CD4-positive, alpha-beta T cell (primary cell): Measurements from ENCODE around the gene SPANXA2. TPM values are rescaled to one million over a fixed set of nuclear protein-coding genes. Genes with fewer than 3 reads are reported as not detected.
"Not testable (repeated sequence)": the region's sequence is repeated elsewhere in the genome, so short reads cannot be mapped to it uniquely, and the experiment has no call there.

Experiments used
- ATAC-seq: fragments of 200-7000 bp; cut with Tn5 transposase; one replicate; pipeline ENCODE4 v1.10.0; 2022; ENCODE audit warnings: mild to moderate bottlenecking; ENCODE audit not compliant: poor library complexity
- CTCF ChIA-PET: fragments of 350-600 bp; sonication (Branson Sonifier 250); formaldehyde crosslinking; loops from one replicate; lab custom pipeline; 2021; ENCODE audit warnings: antibody characterized with exemption, inconsistent platforms; lab: Charles Lee
- POLR2A ChIA-PET: fragments of 350-600 bp; sonication (Branson Sonifier 250); formaldehyde crosslinking; loops from one replicate; lab custom pipeline; 2021; ENCODE audit warnings: antibody characterized with exemption, inconsistent platforms; lab: Charles Lee
- DNase-seq, 14 experiments: peaks; one replicate each; pipeline ENCODE4 v3.0.0-alpha.2; 2013 to 2020; ENCODE audit warnings: mixed read lengths in 2 of 14
- H3K27ac ChIP-seq, 2 donors: one replicate each; pipeline versions ENCODE4 v1.5.1 to v1.7.0; 2013; ENCODE audit warnings: low read length in 2 of 2, low read depth in 1 of 2, mild to moderate bottlenecking in 1 of 2
- H3K27me3 ChIP-seq, 2 experiments: 1 replicate in 1 of 2; 2 replicates in 1 of 2; pipeline versions ENCODE4 v1.6.1 to v1.7.0; 2013; ENCODE audit warnings: low read length in 2 of 2, control low read depth in 1 of 2, mild to moderate bottlenecking in 1 of 2, moderate library complexity in 1 of 2; ENCODE audit not compliant: insufficient read depth in 2 of 2, control insufficient read depth in 1 of 2
- H3K36me3 ChIP-seq: one replicate; pipeline ENCODE4 v1.6.1; 2013; ENCODE audit warnings: low read length, control low read depth; ENCODE audit not compliant: insufficient read depth
- H3K4me1 ChIP-seq: one replicate; pipeline ENCODE4 v1.6.1; 2013; ENCODE audit warnings: low read length, control low read depth; ENCODE audit not compliant: insufficient read depth
- H3K4me3 ChIP-seq: one replicate; pipeline ENCODE4 v1.5.1; 2013; ENCODE audit warnings: mild to moderate bottlenecking, low read length, moderate library complexity
- H3K9me3 ChIP-seq, 2 experiments: 1 replicate in 1 of 2; 2 replicates in 1 of 2; pipeline versions ENCODE4 v1.6.1 to v1.7.0; 2013; ENCODE audit warnings: low read length in 2 of 2, mild to moderate bottlenecking in 2 of 2, control low read depth in 1 of 2, moderate library complexity in 1 of 2; ENCODE audit not compliant: control insufficient read depth in 1 of 2, insufficient read depth in 1 of 2
- H3K27ac Mint-ChIP-seq: one replicate; pipeline ENCODE4 v1.8.0; 2020; ENCODE audit warnings: mixed read lengths
- H3K27me3 Mint-ChIP-seq: one replicate; pipeline ENCODE4 v1.8.0; 2021; ENCODE audit warnings: mixed read lengths
- H3K36me3 Mint-ChIP-seq: one replicate; pipeline ENCODE4 v1.8.0; 2021; ENCODE audit warnings: low read depth, mixed read lengths
- H3K4me1 Mint-ChIP-seq: one replicate; pipeline ENCODE4 v1.8.0; 2021; ENCODE audit warnings: low read depth, mixed read lengths
- H3K4me3 Mint-ChIP-seq: one replicate; pipeline ENCODE4 v1.8.0; 2020; ENCODE audit warnings: mild to moderate bottlenecking, mixed read lengths
- H3K9me3 Mint-ChIP-seq: one replicate; pipeline ENCODE4 v1.8.0; 2020; ENCODE audit warnings: mixed read lengths
- intact Hi-C, 2 experiments: fragments of 100-400 bp; cut with DNase I in 1 of 2; cut with micrococcal nuclease in 1 of 2; formaldehyde crosslinking; loops; one replicate each; pipeline versions ENCODE4 v1.15.1 to v1.9.0; 2023 to 2025; cut with DNase I, micrococcal nuclease
- polyA plus RNA-seq, 2 donors: library from polyadenylated mRNA; unstranded; fragments of 120-200 nt; gene quantifications; one replicate each; pipeline ENCODE4 v1.2.1, GENCODE V29; 2013
- total RNA-seq, 174 experiments: library from RNA in 2 of 174; stranded (reverse) in 2 of 174; gene quantifications; one replicate each; pipeline ENCODE4 v1.2.3 and lab custom pipeline; 2021 to 2026
- TF ChIP-seq, protein P1 (sequence below): fragments of 200-600 bp; IDR thresholded peaks from one replicate; pipeline ENCODE4 v1.8.0; 2022; ENCODE audit warnings: antibody characterized with exemption, mild to moderate bottlenecking

The SPANXA2 gene, protein sequence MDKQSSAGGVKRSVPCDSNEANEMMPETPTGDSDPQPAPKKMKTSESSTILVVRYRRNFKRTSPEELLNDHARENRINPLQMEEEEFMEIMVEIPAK
- total RNA-seq (not detected), total RNA-seq (lab: John Stamatoyannopoulos, UW) (0 reads per million in 172 experiments)
- not detected for polyA plus RNA-seq (2013, experiment 1 of 2)
- not detected for polyA plus RNA-seq (2013, experiment 2 of 2)

DNA sequence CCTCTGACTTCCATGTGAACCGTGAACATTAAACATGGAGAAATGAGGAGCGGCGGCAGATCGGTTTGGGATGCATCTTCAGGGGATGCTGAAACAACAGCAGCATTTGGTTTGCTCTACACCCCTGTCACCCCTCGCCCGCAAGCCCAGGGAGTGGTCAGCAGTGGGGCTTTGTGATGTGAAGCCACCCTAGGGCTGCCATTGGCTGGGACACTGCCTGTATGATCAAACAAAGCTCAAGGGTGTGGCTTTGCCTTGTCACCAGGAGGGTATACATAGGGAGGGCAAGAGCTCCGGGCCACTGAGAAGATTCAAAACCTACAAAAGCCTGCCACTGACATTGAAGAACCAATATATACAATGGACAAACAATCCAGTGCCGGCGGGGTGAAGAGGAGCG lies at the start of gene SPANXA2:
TSS of gene SPANXA2 (plus strand) at position 301 of the 400 bp plus-strand sequence. CDS start at position 361, 60 bp downstream.
- H3K36me3 ChIP-seq, H3K9me3 Mint-ChIP-seq, intact Hi-C loops, DNase-seq, H3K27me3 ChIP-seq, H3K27me3 Mint-ChIP-seq, H3K4me3 ChIP-seq, H3K4me1 Mint-ChIP-seq, H3K36me3 Mint-ChIP-seq, H3K4me3 Mint-ChIP-seq, H3K27ac Mint-ChIP-seq, H3K9me3 ChIP-seq, H3K27ac ChIP-seq, CTCF ChIA-PET, ATAC-seq, H3K4me1 ChIP-seq, POLR2A ChIA-PET: not testable (repeated sequence)

DNA sequence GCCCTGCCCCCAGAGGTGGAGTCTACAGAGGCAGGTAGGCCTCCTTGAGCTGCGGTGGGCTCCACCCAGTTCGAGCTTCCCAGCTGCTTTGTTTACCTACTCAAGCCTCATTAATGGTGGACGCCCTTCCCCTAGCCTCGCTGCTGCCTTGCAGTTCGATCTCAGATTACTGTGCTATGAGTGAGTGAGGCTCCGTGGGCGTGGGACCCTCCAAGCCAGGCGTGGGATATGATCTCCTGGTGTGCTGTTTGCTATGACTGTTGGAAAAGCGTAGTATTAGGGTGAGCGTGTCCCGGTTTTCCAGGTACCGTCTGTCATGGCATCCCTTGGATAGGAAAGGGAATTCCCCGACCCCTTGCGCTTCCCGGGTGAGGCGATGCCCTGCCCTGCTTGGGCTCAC lies 47.0 kb upstream of the SPANXA2 start:
- intact Hi-C loops, H3K36me3 ChIP-seq, H3K27me3 ChIP-seq, H3K27me3 Mint-ChIP-seq, H3K4me1 Mint-ChIP-seq, H3K36me3 Mint-ChIP-seq, H3K4me1 ChIP-seq, H3K27ac Mint-ChIP-seq, DNase-seq, ATAC-seq, H3K9me3 ChIP-seq, H3K4me3 Mint-ChIP-seq, POLR2A ChIA-PET, CTCF ChIA-PET, H3K9me3 Mint-ChIP-seq, H3K4me3 ChIP-seq, H3K27ac ChIP-seq: not testable (repeated sequence)

GRCh38 chrX:141584638-141585037 lies 4.9 kb upstream of the SPANXA2 start, which contains the start of gene SPANXA1:
SPANXA1 (minus strand) TSS chrX:141584738; CDS start chrX:141584678, 60 bp downstream.
- H3K27me3 Mint-ChIP-seq, H3K4me1 Mint-ChIP-seq, ATAC-seq, H3K36me3 ChIP-seq, POLR2A ChIA-PET, H3K27ac ChIP-seq, H3K27me3 ChIP-seq, H3K36me3 Mint-ChIP-seq, H3K9me3 Mint-ChIP-seq, H3K9me3 ChIP-seq, H3K4me3 ChIP-seq, H3K27ac Mint-ChIP-seq, CTCF ChIA-PET, H3K4me1 ChIP-seq, H3K4me3 Mint-ChIP-seq, DNase-seq, intact Hi-C loops: not testable (repeated sequence)

- CTCF ChIA-PET: no interaction called here
- H3K4me3 ChIP-seq: no peak overlapping the region
- Mint-ChIP-seq H3K36me3 (no peaks in the 10 kb centered on the region), H3K27me3 (no peaks in the 10 kb centered on the region), H3K27ac (no peak overlapping the region), H3K4me1 (no peaks in the 10 kb centered on the region), H3K4me3 (no peak overlapping the region), H3K9me3 (peaks cover 4% of the 10 kb centered on the region)
- TF ChIP-seq, protein P1, sequence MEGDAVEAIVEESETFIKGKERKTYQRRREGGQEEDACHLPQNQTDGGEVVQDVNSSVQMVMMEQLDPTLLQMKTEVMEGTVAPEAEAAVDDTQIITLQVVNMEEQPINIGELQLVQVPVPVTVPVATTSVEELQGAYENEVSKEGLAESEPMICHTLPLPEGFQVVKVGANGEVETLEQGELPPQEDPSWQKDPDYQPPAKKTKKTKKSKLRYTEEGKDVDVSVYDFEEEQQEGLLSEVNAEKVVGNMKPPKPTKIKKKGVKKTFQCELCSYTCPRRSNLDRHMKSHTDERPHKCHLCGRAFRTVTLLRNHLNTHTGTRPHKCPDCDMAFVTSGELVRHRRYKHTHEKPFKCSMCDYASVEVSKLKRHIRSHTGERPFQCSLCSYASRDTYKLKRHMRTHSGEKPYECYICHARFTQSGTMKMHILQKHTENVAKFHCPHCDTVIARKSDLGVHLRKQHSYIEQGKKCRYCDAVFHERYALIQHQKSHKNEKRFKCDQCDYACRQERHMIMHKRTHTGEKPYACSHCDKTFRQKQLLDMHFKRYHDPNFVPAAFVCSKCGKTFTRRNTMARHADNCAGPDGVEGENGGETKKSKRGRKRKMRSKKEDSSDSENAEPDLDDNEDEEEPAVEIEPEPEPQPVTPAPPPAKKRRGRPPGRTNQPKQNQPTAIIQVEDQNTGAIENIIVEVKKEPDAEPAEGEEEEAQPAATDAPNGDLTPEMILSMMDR: no peak
- ATAC-seq: no peak
- H3K36me3 ChIP-seq: no peaks in the 10 kb centered on the region
- no peaks in the 10 kb centered on the region for H3K27me3 ChIP-seq
- no peak overlapping the region for H3K27ac ChIP-seq
- H3K4me1 ChIP-seq: no peaks in the 10 kb centered on the region
- DNase-seq: no peak
- intact Hi-C loops: no loop called here
- H3K9me3 ChIP-seq: no peaks in the 10 kb centered on the region
- POLR2A ChIA-PET: no interaction called here
These were observed 19.6 kb downstream of the SPANXA2 start for GRCh38 chrX:141609111-141609510.
